ENCODE results near the gene BTK.
"Not testable (repeated sequence)": the region's sequence is repeated elsewhere in the genome, so short reads cannot be mapped to it uniquely, and the experiment has no call there.

Gene BTK

GRCh38 chrX:101347859-101348451 is 38.0 kb downstream of the BTK start:
- DNase-seq (ENCODE audit: low read depth in 2 of 3, low spot score in 2 of 3), result no peak

DNA sequence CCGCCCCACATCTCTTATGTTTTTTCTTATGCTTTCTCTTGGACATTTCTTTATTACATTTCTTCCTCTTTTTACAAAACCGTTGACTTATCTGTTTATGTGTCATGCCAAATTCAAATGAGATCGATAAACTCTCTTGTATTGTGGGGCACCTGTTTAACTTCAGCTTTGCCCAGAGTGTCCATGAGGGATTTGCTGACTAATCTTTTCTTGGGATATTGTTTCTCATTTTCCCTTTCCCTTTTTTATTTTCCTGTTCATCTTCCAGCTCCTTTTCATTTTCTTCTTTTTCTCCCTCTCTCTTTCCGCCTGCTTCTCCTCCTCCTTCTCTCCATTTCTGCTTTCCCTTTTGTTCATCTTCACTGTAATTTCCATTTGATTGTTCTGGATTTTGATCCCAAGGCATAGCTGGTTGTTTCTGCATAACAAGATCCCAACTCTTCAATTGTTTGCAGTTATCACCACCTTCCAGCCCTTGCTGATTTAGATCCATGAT is 48.2 kb downstream of the BTK start:
- no peak for DNase-seq (ENCODE audit: low read depth in 2 of 3, low spot score in 2 of 3)

DNA sequence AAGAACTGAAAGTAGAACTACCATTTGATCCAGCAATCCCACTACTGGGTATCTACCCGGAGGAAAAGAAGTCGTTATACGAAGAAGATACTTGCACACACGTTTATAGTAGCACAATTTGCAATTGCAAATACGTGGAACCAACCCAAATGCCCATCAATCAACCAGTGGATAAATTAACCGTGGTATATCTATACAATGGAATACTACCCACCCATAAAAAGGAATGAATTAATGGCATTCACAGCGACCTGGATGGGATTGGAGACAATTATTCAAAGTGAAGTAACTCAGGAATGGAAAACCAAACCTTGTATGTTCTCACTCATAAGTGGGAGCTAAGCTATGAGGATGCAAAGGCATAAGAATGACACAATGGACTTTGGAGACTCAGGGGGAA is 51.7 kb downstream of the BTK start:
- DNase-seq (ENCODE audit: low read depth in 2 of 3, low spot score in 2 of 3), result not testable (repeated sequence)

- DNase-seq (ENCODE audit: low read depth in 2 of 3, low spot score in 2 of 3), result not testable (repeated sequence)
Measured at GRCh38 chrX:101326600-101326999, 59.4 kb downstream of the BTK start.

DNA sequence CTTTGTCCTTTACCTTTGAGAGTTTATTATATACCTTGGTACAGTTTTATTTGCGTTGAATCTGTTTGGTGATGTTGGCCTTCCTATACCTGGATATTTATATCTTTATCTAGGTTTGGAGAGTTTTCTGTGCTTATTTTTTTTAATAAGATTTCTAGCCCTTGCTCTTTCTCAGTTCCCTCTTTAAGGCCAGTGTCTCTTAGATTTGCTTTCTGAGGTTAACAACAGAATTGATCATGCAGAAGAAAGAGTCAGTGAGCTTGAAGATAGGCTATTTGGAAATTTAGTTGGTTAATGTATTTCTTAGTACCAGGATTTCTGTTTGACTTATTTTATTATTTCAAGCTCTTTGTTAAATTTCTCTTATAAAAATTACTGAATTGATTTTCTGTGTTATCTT is 82.2 kb downstream of the BTK start:
- DNase-seq (ENCODE audit: low read depth in 2 of 3, low spot score in 2 of 3), result no peak
